Tibial nerve (tissue), 4 donors: ENCODE results near the gene PRKG2. TPM values are rescaled to one million over a fixed set of nuclear protein-coding genes. Genes with fewer than 3 reads are reported as not detected.
A peak's percentile ranks its signal among the peaks of the same experiment; 100 is the strongest.

ENCODE experiments used
- DNase-seq, 2 donors: peaks; one replicate each; pipeline ENCODE4 v3.0.0-alpha.2; 2019; ENCODE audit warnings: low spot score in 2 of 2
- H3K27ac ChIP-seq, 4 donors: fragments of 200-600 bp; sonication (generic) in 3 of 4; one replicate each; pipeline ENCODE4 v1.5.1; 2017 to 2019; ENCODE audit warnings: mild to moderate bottlenecking in 1 of 4
- H3K27me3 ChIP-seq, 2 donors: fragments of 200-600 bp; sonication (generic) in 1 of 2; one replicate each; pipeline versions ENCODE4 v1.5.1 to v1.6.0; 2017 to 2019
- H3K36me3 ChIP-seq, 3 donors: fragments of 200-600 bp; sonication (generic); one replicate each; pipeline ENCODE4 v1.5.1; 2018 to 2019
- H3K4me1 ChIP-seq, 4 donors: fragments of 200-600 bp; sonication (generic) in 3 of 4; one replicate each; pipeline ENCODE4 v1.5.1; 2017 to 2019
- H3K4me3 ChIP-seq, 4 donors: fragments of 200-600 bp; sonication (generic) in 3 of 4; one replicate each; pipeline ENCODE4 v1.5.1; 2017 to 2019; ENCODE audit warnings: mild to moderate bottlenecking in 1 of 4, moderate library complexity in 1 of 4
- H3K9me3 ChIP-seq, 4 donors: fragments of 200-600 bp; sonication (generic) in 3 of 4; one replicate each; pipeline ENCODE4 v1.5.1; 2017 to 2019
- EP300 ChIP-seq, 2 donors: sonication (generic); formaldehyde crosslinking; IDR thresholded peaks; one replicate each; pipeline ENCODE4 v1.6.1; 2017; ENCODE audit warnings: antibody characterized with exemption in 2 of 2, mild to moderate bottlenecking in 1 of 2
- POLR2A ChIP-seq, 2 donors: fragments of 450-650 bp; IDR thresholded peaks; one replicate each; pipeline ENCODE4 v1.6.1; 2017; ENCODE audit warnings: antibody characterized with exemption in 2 of 2, mild to moderate bottlenecking in 2 of 2, moderate library complexity in 2 of 2
- WGBS, 2 donors: methylation state at CpG; one replicate each; pipeline ENCODE4 v1.1.5; 2018; 5-methylcytosine and 5-hydroxymethylcytosine counted together
- total RNA-seq, 4 donors: library from RNA; depleted of rRNA; stranded (reverse); fragments of >200 nt; gene quantifications; one replicate each; pipeline ENCODE4 v1.1.0, GENCODE V29; 2016
- TF ChIP-seq, protein P1 (sequence below), 5 experiments: fragments of 200-600 bp in 3 of 5; fragments of 450-650 bp in 2 of 5; sonication (generic) in 3 of 5; IDR thresholded peaks; one replicate each; pipeline ENCODE4 v1.5.1; 2016 to 2019; ENCODE audit warnings: antibody characterized with exemption in 5 of 5, mild to moderate bottlenecking in 3 of 5, moderate library complexity in 2 of 5

The PRKG2 gene
- total RNA-seq, 4 donors from 2014 or later: 0.30 to 4.4 (median 2.4) TPM

DNA sequence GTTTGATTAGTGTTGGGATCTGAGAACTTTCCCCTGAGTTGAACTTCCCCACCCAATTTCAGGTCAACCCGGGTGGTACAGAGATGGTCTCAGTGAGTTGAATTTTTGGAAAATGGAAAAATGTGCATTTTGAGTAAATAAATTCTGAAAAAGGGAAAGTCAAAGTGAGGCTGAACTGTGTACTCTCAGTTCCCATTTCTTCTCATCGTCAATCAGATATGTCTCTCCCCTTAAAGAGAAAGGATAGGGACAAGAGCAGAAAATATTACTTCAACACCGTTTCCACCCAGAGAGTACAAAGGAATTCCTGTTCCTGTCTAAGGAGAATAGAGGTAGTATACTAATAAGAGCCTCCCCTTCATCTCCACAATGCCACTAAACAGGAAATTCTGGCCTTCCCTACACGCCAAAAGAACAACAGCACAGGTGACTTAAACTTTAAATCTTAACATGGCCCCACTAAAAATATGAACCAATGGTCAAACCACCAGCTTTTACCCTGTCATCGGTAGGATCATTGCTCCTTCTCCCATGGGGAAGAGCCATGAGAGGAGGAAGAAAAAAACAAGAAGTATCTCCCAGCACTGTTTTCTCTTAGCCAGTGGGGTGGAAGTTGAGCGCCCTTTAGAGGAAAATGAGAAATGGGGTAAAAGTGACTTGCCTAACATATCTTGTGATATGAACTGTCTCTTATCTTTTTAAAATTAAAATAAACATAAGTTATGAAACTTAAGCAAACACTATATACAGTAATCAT is 154.3 kb downstream of the PRKG2 start:
- Histone ChIP-seq H3K4me1 (no peaks in the 10 kb centered on the region), H3K27me3 (no peaks in the 10 kb centered on the region), H3K36me3 (no peaks in the 10 kb centered on the region), H3K9me3 (no peaks in the 10 kb centered on the region), H3K4me3 (no peak overlapping the region), H3K27ac (no peak overlapping the region)
- no peak for TF ChIP-seq POLR2A (IDR thresholded peaks at IDR 0.05)
- TF ChIP-seq, protein P1, sequence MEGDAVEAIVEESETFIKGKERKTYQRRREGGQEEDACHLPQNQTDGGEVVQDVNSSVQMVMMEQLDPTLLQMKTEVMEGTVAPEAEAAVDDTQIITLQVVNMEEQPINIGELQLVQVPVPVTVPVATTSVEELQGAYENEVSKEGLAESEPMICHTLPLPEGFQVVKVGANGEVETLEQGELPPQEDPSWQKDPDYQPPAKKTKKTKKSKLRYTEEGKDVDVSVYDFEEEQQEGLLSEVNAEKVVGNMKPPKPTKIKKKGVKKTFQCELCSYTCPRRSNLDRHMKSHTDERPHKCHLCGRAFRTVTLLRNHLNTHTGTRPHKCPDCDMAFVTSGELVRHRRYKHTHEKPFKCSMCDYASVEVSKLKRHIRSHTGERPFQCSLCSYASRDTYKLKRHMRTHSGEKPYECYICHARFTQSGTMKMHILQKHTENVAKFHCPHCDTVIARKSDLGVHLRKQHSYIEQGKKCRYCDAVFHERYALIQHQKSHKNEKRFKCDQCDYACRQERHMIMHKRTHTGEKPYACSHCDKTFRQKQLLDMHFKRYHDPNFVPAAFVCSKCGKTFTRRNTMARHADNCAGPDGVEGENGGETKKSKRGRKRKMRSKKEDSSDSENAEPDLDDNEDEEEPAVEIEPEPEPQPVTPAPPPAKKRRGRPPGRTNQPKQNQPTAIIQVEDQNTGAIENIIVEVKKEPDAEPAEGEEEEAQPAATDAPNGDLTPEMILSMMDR (IDR thresholded peaks at IDR 0.05): no peak
- TF ChIP-seq EP300 (IDR thresholded peaks at IDR 0.05): no peak
- DNase-seq: no peak
- 71 to 75% methylated on average over 6 of the region's 6 CpGs for WGBS, 2 donors

DNA sequence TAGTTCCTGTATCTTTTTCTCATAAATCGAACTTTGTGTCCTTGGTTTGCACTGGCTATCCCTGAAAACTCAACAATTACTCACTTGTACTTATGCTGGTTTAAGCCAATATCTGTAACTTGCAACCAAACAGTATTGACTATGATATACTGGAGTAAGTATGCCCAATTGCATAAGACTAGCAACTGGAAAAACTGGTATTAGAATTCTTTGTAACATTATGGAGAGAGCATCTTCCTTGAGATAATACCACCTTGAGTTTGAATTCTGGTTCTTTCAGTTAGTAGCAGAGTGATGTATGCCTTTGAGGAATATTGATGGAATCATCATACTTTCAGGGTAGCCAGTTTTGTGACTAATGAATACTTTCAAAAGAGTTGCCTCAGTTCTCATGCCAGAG is 156.4 kb downstream of the PRKG2 start:
- H3K36me3 ChIP-seq: no peaks in the 10 kb centered on the region
- DNase-seq: no peak
- no peaks in the 10 kb centered on the region for H3K4me1 ChIP-seq
- no peaks in the 10 kb centered on the region for H3K9me3 ChIP-seq
- WGBS, 2 donors: 62 to 81% methylated on average over 1 of the region's 1 CpG
- no peak overlapping the region for H3K27ac ChIP-seq
- TF ChIP-seq EP300 (IDR thresholded peaks at IDR 0.05) (no peak), POLR2A (IDR thresholded peaks at IDR 0.05) (no peak)
- TF ChIP-seq, protein P1 (IDR thresholded peaks at IDR 0.05): no peak
- no peak overlapping the region for H3K4me3 ChIP-seq
- H3K27me3 ChIP-seq: no peaks in the 10 kb centered on the region

DNA sequence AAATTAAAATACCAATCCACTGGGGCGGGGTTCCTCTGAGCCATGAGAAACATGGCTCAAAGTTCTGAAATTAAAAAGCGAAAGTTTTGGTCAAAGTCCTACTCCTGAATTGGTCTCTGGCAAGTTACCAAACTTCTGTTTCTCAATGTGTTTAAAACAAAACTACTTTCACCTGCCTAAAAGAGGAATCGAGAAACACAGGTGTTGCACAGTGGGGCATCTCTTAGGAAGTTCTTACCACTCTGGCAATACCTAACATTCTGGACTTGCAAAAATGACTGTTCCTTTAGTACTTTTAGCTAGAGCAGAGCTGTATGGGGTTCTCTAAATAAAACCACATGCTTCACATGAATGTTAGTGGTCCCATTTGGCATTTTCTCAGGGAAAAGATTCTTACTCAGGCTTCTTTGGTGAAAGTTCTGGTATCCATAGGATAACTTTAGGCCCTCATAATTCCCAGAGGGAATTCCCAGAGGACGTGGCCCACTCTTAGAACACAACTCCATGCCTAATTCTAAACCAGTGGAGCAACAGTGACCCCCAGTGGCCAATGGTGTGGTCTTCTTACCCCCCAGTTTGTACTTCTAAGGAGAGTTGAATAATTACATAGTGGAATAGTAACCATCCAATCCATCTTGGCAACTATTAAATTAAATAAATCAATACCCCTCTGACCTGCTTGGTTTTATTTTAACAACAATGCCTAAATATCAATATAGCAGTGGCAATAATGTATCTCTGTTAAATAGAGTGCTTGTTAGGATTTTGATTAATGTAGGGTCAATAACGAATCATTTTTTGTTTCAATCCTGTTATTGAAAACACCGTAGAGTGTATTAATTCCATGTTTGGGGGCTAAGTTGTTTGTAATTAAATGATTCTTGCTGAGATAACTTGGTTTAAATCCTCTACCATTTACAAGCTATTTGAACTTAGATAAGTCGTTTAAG is 162.6 kb downstream of the PRKG2 start:
- TF ChIP-seq, protein P1 (IDR thresholded peaks at IDR 0.05): peak; percentile 34 to 71 (median 60)
- TF ChIP-seq POLR2A (IDR thresholded peaks at IDR 0.05): no peak
- Histone ChIP-seq H3K9me3 (no peaks in the 10 kb centered on the region), H3K4me3 (no peak overlapping the region), H3K4me1 (peaks cover 0 to 28% (median 0%) of the 10 kb centered on the region in 4 donors), H3K36me3 (no peaks in the 10 kb centered on the region), H3K27ac (no peak overlapping the region), H3K27me3 (no peaks in the 10 kb centered on the region)
- peak; percentile 48 to 79 for DNase-seq
- WGBS, 2 donors: 58 to 65% methylated on average over 7 of the region's 7 CpGs

DNA sequence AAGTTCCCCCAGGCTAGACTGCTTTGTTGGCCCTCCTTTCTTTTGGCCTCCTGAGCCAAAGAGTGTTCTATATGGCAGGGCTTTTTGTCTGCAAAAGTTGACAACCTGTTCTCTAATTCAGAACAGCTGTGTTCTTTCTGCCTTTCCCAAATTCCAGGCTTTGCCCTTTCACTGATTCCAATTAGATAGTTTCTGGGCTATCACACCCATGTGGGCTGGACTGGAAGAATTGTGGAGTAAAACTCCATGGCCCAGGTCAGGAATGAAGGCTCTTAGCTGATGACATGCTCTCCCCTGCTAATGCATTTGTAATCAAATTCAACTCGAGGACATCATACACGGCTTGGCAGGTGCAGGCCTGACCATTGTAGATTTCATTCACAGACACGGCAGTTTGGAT is 165.1 kb downstream of the PRKG2 start:
- TF ChIP-seq POLR2A (IDR thresholded peaks at IDR 0.05): no peak
- TF ChIP-seq, protein P1 (IDR thresholded peaks at IDR 0.05): no peak
- peak in 1 of 2 donors; percentile 52 for TF ChIP-seq EP300 (IDR thresholded peaks at IDR 0.05)
- Histone ChIP-seq H3K4me3 (no peak overlapping the region), H3K27ac (peak overlapping the region in 2 of 4 donors; percentile 39 to 54), H3K27me3 (no peaks in the 10 kb centered on the region), H3K9me3 (no peaks in the 10 kb centered on the region), H3K4me1 (peaks cover 0 to 28% (median 0%) of the 10 kb centered on the region in 4 donors), H3K36me3 (no peaks in the 10 kb centered on the region)
- no peak for DNase-seq
- WGBS, 2 donors: 34 to 38% methylated on average over 3 of the region's 3 CpGs
